Lower leg skin (tissue), 3 donors: ENCODE measurements around the gene S100A16.

Experiments used
- CTCF ChIP-seq, 3 donors: fragments of 450-650 bp; IDR thresholded peaks; one replicate each; pipeline ENCODE4 v1.5.1; 2016; ENCODE audit warnings: antibody characterized with exemption in 3 of 3, mild to moderate bottlenecking in 3 of 3, moderate library complexity in 2 of 3
- POLR2A ChIP-seq, 2 donors: fragments of 450-650 bp; IDR thresholded peaks; one replicate each; pipeline ENCODE4 v1.6.1; 2016 to 2017; ENCODE audit warnings: antibody characterized with exemption in 2 of 2, mild to moderate bottlenecking in 1 of 2, moderate library complexity in 1 of 2

- TF ChIP-seq CTCF (IDR thresholded peaks at IDR 0.05) = no peak
- no peak for TF ChIP-seq POLR2A (IDR thresholded peaks at IDR 0.05)
These were observed 48.9 kb downstream of the S100A16 start for GRCh38 chr1:153563991-153564390.
